Activated CD4-positive, alpha-beta T cell treated with anti-CD3 and anti-CD28 coated beads, Interleukin-10, Interleukin-2, amounts not matched to agents 100 ng/mL and 50 ng/mL, durations not matched to agents 16 hours and 8 hours (primary cell): Measurements from ENCODE around the gene STMN3.
"Not testable (repeated sequence)": the region's sequence is repeated elsewhere in the genome, so short reads cannot be mapped to it uniquely, and the experiment has no call there.

ENCODE experiments used
- DNase-seq: peaks from one replicate; pipeline ENCODE4 v3.0.0-alpha.2; 2020

STMN3 gene

GRCh38 chr20:63630956-63631355 lies 22.3 kb downstream of the STMN3 start:
- not testable (repeated sequence) for DNase-seq

- peak; percentile 88 for DNase-seq
Observed at GRCh38 chr20:63628246-63628975, 24.8 kb downstream of the STMN3 start.

- no peak for DNase-seq
Observed at GRCh38 chr20:63627751-63628245, 25.4 kb downstream of the STMN3 start.

- DNase-seq, result peak; percentile 96
Observed at GRCh38 chr20:63627129-63627750, 26.0 kb downstream of the STMN3 start.

GRCh38 chr20:63626424-63627128 lies 26.6 kb downstream of the STMN3 start, which contains the start of gene GMEB2:
TSS of gene GMEB2 (minus strand) at chr20:63627101. CDS start at chr20:63619397, 7,704 bp downstream.
- peak; percentile 79 for DNase-seq

- peak; percentile 26 for DNase-seq
Observed at GRCh38 chr20:63625771-63626423, 27.3 kb downstream of the STMN3 start.

GRCh38 chr20:63624486-63624885 lies 28.7 kb downstream of the STMN3 start:
- DNase-seq, result no peak

GRCh38 chr20:63622732-63623131 lies 30.5 kb downstream of the STMN3 start:
- no peak for DNase-seq

- DNase-seq, result no peak
Observed at GRCh38 chr20:63622096-63622495, 31.1 kb downstream of the STMN3 start.

GRCh38 chr20:63620991-63621390 lies 32.2 kb downstream of the STMN3 start:
- DNase-seq, result no peak

GRCh38 chr20:63619505-63619904 lies 33.7 kb downstream of the STMN3 start:
- no peak for DNase-seq

GRCh38 chr20:63619086-63619485 lies 34.1 kb downstream of the STMN3 start:
- no peak for DNase-seq

GRCh38 chr20:63618291-63618980 lies 34.8 kb downstream of the STMN3 start:
- no peak for DNase-seq

GRCh38 chr20:63617876-63618265 lies 35.4 kb downstream of the STMN3 start:
- DNase-seq, result no peak

GRCh38 chr20:63617092-63617875 lies 35.9 kb downstream of the STMN3 start:
- no peak for DNase-seq

- DNase-seq, result not testable (repeated sequence)
Observed at GRCh38 chr20:63613863-63614594, 39.2 kb downstream of the STMN3 start.

- no peak for DNase-seq
Observed at GRCh38 chr20:63612276-63612931, 40.8 kb downstream of the STMN3 start.

GRCh38 chr20:63611646-63612045 lies 41.6 kb downstream of the STMN3 start:
- no peak for DNase-seq

- DNase-seq, result no peak
Observed at GRCh38 chr20:63610581-63611435, 42.4 kb downstream of the STMN3 start.
